Kidney tubule cell (primary cell): Measurements from ENCODE around the gene PRDM5.
"Not testable (repeated sequence)": the region's sequence is repeated elsewhere in the genome, so short reads cannot be mapped to it uniquely, and the experiment has no call there.

Experiments
- DNase-seq: peaks from one replicate; pipeline ENCODE4 v3.0.0-alpha.2; 2018; ENCODE audit warnings: low spot score

The PRDM5 gene

GRCh38 chr4:120753854-120754253, 168.7 kb downstream of the PRDM5 start:
- no peak for DNase-seq

- DNase-seq = no peak
Measured at GRCh38 chr4:120750152-120750525, 172.4 kb downstream of the PRDM5 start.

DNA sequence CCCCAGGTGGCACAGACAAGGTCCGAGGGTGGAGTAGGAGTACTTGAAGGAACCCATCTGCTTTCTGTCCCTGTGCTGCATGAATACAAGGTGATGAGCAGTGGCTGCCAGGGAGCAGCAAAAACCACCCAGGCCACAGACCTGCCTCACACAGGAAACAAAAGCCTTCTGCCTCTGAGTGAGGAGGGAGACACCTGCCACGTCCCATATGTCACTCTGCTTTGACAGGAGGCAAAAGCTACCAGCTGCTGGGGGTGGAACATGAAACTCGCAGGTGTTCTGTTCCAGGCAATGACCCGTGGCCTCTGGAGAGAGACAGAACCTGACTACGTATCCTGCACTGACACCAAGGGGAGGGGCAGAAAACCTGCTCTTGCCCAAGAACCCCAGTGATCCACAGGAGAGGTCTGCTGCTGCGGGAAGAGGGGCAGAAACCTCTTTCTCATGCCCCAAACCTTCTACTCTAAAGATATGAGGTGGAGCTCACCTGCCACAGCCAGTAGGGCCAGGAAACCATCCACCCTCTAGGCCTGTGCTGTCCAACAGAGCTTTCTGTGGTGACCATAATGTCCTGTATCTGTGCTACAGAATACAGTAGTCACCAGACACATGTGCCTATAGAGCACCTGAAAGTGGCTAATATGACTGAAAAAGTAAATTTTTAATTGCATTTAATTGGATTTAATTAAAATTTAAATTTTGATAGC, 172.9 kb downstream of the PRDM5 start:
- no peak for DNase-seq

DNA sequence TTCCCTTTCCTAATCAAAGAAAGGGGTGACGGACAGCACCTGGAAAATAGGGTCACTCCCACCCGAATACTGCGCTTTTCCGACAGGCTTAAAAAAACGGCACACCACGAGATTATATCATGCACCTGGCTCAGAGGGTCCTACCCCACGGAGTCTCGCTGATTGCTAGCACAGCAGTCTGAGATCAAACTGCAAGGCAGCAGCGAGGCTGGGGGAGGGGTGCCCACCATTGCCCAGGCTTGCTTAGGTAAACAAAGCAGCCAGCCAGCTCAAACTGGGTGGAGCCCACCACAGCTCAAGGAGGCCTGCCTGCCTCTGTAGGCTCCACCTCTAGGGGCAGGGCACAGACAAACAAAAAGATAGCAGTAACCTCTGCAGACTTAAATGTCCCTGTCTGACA, 180.9 kb downstream of the PRDM5 start:
- DNase-seq = not testable (repeated sequence)

- DNase-seq = no peak
Measured at GRCh38 chr4:120736312-120736711, 186.2 kb downstream of the PRDM5 start.

DNA sequence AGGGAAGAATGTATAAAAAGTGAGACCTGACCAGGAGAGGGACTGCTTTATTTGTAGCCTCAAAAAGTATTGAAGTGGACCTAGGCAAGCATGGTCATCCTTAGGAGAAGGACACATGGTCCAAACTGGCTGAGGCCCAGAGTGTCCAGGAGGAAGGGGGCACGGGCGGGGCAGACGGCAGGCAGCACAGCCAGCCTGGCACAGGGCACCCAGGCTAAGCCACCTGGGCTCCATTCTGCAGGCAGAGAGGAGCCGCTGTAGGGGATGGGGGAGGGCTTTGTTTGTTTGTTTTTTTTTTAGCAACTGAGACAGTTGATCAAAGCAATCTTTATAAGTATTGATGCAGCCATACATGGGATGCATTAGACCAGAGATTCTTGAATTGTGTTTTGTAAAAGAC, 188.6 kb downstream of the PRDM5 start:
- DNase-seq = no peak

GRCh38 chr4:120733054-120733453, 189.5 kb downstream of the PRDM5 start:
- no peak for DNase-seq

- peak; percentile 94 for DNase-seq
Measured at GRCh38 chr4:120731561-120731960, 191.0 kb downstream of the PRDM5 start.

DNA sequence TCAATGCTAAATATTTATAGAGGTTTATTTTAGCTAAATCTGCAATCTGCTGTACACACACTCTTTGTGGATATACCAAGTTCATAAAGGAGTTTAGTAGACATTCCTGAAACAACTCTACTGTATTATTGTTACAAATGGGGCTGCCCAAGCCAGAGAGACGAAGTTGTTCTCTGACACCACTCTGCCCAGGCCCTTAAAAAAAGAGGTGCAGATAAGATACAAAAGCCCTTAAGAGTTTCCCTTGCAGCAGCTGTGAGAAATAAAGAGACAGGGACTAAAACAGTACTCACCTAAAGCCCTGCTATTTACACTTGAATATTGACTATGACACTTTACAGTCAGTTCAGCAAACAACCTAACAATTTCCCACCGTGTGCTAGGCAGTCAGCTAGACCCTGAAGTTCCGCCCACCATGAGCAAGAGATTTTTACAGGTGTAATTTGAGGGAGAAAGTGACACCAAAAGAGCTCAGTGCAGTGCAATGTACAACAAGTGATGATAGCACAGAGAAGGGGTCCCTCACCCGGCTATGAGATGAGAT, 191.7 kb downstream of the PRDM5 start:
- no peak for DNase-seq

- no peak for DNase-seq
Measured at GRCh38 chr4:120728892-120729675, 193.4 kb downstream of the PRDM5 start.

DNA sequence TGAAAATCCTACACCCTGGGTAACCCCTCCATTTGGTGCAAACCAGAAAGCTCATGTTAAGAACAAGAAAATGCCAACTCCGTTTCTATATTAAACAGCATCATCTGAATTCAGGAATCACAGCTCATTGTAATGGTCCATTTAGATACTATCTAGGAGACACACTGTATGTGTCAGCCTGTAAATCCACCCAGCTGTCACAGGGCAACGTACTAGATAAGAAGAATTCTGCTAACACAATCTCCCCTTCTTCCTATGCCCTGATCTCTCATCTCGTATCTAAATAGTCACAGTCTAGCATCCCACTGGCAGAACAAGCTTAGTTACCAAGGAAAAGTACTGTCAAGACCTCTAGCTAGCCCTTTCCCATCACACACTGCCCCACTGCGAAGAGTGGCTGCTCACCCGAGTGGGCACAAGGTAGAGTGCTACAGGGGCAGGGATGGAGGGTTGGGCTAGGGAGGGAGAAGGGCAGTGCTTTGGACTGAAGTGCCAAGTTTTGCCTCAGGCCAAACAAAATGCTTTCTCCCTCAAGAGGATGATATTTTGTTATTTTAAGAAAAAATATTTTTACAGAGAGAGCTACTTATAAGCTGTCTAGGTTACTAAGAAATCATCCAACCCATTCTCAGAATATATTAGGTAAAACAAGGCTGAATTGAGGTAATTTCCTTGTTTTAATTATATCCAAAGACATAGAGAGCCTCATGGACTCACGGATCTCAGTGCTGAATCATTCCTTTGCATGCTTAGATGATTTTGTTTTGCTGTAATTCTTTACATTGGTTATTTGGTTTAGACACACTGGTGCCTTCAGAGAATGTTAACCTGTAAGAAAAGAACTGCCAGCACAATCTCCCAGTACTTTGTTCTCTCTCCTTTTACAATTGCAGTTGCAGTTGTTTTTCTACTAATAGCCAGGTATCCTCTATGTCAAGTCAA, 196.6 kb downstream of the PRDM5 start:
- peak; percentile 55 for DNase-seq

GRCh38 chr4:120724656-120725055, 197.9 kb downstream of the PRDM5 start:
- peak; percentile 3 for DNase-seq

- no peak for DNase-seq
Measured at GRCh38 chr4:120723986-120724385, 198.5 kb downstream of the PRDM5 start.

DNA sequence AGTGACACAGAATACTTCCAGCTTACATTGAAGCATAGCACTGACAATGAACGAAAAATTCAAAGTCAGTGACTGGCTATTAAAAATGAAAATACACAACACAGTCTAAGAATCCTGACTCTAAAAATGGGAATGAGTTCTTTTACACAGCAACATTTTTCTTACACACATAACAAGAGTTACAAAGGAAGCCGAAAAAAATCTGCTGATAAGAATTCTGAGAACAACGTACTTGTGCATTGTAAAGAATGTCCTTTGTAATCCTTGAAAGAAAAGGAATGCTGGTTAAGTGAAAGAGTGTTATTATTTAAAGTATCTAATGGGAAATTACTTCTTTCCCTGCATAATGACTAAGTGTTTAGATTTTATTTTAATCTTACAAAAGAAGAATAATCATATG, 199.4 kb downstream of the PRDM5 start:
- no peak for DNase-seq

DNA sequence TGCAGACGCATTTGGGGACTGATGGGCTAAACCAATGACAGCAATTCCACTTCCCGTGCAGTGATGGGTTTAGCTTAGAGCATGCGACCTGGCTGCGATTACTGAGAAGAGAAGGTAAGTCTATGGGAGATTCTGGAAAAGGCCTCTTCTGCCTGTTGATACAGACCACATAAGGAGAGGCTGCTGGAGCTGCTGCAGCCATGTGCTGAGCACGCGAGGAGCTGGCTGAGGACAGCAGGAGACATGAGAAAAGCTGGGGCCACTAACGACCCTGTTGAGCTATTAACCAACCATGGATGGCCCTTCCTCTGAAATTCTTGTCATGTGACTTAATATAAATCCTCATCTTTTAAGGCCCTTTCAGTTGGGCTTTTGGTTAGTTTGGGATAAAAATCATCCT, 199.9 kb downstream of the PRDM5 start:
- no peak for DNase-seq

- no peak for DNase-seq
Measured at GRCh38 chr4:120720354-120720934, 202.1 kb downstream of the PRDM5 start.

DNA sequence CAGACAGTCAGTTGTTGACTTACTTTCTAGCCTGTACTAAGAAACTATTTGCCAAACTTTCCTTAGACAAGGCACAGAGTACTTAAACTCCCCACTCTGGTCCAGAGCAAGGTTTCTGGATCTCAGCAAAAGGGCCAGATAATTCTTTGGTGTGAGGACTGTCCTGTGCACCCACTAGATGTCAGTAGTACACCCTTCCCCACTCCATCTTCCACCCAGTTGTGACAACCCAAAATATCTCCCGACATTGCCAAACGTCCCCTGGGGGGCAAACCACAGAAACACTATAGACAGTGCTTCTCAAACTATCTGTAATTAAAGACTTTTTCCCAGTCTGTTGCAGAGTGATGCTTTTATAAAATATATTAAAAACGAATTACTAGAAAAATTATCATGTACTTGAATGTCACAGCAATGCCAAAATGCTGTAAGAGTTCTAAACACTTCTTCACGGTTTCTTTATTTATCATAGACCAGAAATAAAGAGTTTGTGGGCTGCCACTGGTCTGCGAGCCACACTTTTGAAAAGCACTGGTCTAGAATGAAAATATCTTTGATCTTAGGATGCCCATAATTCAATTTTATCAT, 203.5 kb downstream of the PRDM5 start:
- peak; percentile 34 for DNase-seq

DNA sequence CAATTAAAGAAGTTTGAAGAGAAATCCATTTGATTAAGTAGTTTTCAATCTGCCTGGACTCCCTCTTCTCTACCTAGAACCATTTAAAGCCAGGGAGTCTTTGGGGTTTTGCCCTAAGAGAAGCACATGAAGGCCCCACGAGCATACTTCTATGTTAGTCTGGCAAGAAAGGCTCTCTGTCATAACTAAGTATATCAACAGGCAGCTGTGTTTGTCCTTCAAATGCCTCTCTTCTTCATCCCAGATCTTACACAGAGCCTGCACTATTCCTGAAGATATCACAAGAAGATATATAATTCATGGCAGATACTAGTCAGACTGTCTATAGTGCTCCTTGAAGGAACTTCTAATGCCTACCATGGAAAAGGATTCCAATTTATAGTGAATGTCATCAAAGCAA, 206.2 kb downstream of the PRDM5 start:
- no peak for DNase-seq

DNA sequence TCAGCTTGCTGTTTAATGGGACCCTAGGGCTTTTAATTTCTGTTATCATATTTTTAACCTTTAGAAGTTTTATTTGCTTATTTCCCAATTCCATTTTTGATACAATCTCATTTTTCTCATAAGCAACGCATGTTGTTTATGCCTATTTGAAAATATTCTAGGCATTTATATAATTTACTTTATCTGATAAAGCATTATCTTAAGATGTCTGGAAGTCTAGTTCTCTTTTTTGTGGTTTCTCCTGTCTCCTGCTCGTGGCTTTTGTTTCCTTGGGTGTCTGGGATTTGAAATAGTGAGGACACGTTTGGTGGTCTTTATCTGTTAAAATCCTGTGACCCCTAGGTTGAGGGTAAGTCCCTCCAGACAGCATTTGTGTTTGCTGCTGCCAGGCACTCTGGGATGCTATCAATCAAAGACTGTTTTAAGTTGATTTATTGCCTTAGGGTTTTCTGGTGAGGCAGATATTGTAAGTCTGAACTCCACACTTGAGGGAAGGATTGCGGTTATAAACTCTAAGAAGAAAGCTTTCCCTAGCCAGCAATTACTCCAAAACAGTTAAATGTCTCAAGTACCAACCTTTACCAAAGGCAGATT, 208.0 kb downstream of the PRDM5 start:
- DNase-seq = no peak

DNA sequence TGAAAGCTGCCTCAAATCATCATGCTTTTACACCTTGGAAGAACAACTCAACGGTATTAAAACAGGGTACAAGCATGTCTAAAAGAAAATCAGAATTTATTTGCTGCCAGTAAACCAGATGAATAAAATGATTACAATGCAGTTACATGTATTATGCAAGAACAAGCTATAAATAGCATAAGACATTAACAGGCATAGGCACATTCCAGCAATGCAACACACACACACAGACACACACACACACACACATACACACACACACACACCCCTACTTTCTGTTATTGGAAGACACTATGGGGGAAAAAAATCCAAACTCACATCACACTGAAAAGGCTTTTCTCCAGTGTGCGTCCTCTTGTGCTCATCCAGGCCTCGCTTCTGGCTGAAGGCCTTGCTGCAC, 212.5 kb downstream of the PRDM5 start:
- DNase-seq = no peak

GRCh38 chr4:120704538-120704937, 218.0 kb downstream of the PRDM5 start:
- DNase-seq = no peak
